Endothelial cell of umbilical vein (primary cell): ENCODE results near the gene PNCK. TPM values are rescaled to one million over a fixed set of nuclear protein-coding genes. Genes with fewer than 3 reads are reported as not detected.

ENCODE experiments used
- BruUV-seq: library from RNA; stranded (reverse); fragments of 400-500 nt; replicated peaks from 2 replicates; lab custom pipeline; 2021; lab: Mats Ljungman, UMichigan
- CTCF ChIA-PET: fragments of 300-600, 350-600 bp; sonication (Branson Sonifier 250); formaldehyde crosslinking; loops from one replicate; lab custom pipeline; 2021; ENCODE audit warnings: antibody characterized with exemption, inconsistent platforms; lab: Charles Lee
- POLR2A ChIA-PET: fragments of 300-600, 350-600 bp; sonication (Branson Sonifier 250); formaldehyde crosslinking; loops from one replicate; lab custom pipeline; 2021; ENCODE audit warnings: antibody characterized with exemption, inconsistent platforms; lab: Charles Lee
- DNase-seq: peaks from one replicate; pipeline ENCODE4 v3.0.0-alpha.2; 2011; ENCODE audit warnings: low read depth, low spot score
- FAIRE-seq: peaks from 2 replicates; lab custom pipeline; 2011; peaks lifted over from hg19 to GRCh38; lab: Jason Lieb, UNC
- H2AFZ ChIP-seq: 2 replicates; pipeline ENCODE4 v1.6.0; 2012; ENCODE audit warnings: low read depth, low read length, control low read depth, inconsistent platforms
- H3K27ac ChIP-seq: 2 replicates; pipeline ENCODE4 v1.5.1; 2011; ENCODE audit warnings: low read depth, mild to moderate bottlenecking, control low read depth, low read length, moderate library complexity; ENCODE audit not compliant: insufficient read depth
- H3K27me3 ChIP-seq, 2 experiments: 2 replicates each; pipeline versions ENCODE4 v1.6.0 to v1.6.1; 2011; ENCODE audit warnings: low read length in 2 of 2, mixed read lengths in 1 of 2; ENCODE audit not compliant: control insufficient read depth in 2 of 2, insufficient read depth in 2 of 2
- H3K36me3 ChIP-seq, 2 experiments: 2 replicates in 1 of 2; 3 replicates in 1 of 2; pipeline ENCODE4 v1.5.1; 2011; ENCODE audit warnings: low read length in 2 of 2, mild to moderate bottlenecking in 1 of 2, moderate library complexity in 1 of 2; ENCODE audit not compliant: control insufficient read depth in 2 of 2, insufficient read depth in 2 of 2; ENCODE audit errors: extremely low read depth in 1 of 2
- H3K4me1 ChIP-seq: 3 replicates; pipeline ENCODE4 v1.5.1; 2011; ENCODE audit warnings: mild to moderate bottlenecking, low read length; ENCODE audit not compliant: control insufficient read depth, insufficient read depth; ENCODE audit errors: extremely low read depth
- H3K4me2 ChIP-seq: 2 replicates; pipeline ENCODE4 v1.6.1; 2011; ENCODE audit warnings: low read length, control low read depth, mixed read lengths; ENCODE audit not compliant: insufficient read depth
- H3K4me3 ChIP-seq, 3 experiments: fragments of 200-600 bp in 1 of 3; sonication (generic), shearing (Covaris generic) in 1 of 3; replicated peaks in 1 of 3; 2 replicates each; pipeline ENCODE4 v1.5.1; 2011 to 2016; ENCODE audit warnings: control low read depth in 3 of 3, low read length in 3 of 3, mild to moderate bottlenecking in 2 of 3, inconsistent platforms in 1 of 3, low read depth in 1 of 3, moderate library complexity in 1 of 3; ENCODE audit not compliant: insufficient read depth in 1 of 3
- H3K79me2 ChIP-seq: 2 replicates; pipeline ENCODE4 v1.6.0; 2012; ENCODE audit warnings: low read length, inconsistent platforms; ENCODE audit not compliant: control insufficient read depth, insufficient read depth
- H3K9ac ChIP-seq: replicated peaks from 2 replicates; pipeline ENCODE3; 2011; ENCODE audit warnings: low read length, control low read depth; ENCODE audit not compliant: insufficient read depth; ENCODE audit errors: extremely low read depth
- H3K9me1 ChIP-seq: replicated peaks from 3 replicates; pipeline ENCODE4 v1.6.0; 2011; ENCODE audit warnings: mild to moderate bottlenecking, low read length; ENCODE audit not compliant: control insufficient read depth, insufficient read depth; ENCODE audit errors: extremely low read depth
- H3K9me3 ChIP-seq: replicated peaks from 2 replicates; pipeline ENCODE4 v1.5.1; 2012; ENCODE audit warnings: low read length, inconsistent platforms; ENCODE audit not compliant: control insufficient read depth, insufficient read depth
- H4K20me1 ChIP-seq: replicated peaks from 2 replicates; pipeline ENCODE3; 2011; ENCODE audit warnings: mild to moderate bottlenecking, low read length; ENCODE audit not compliant: control insufficient read depth, insufficient read depth; ENCODE audit errors: extremely low read depth
- CTCF ChIP-seq, 2 donors: IDR thresholded peaks; 1 replicate in 1 of 2; 2 replicates in 1 of 2; pipeline ENCODE4 v1.5.1; 2011; ENCODE audit warnings: low read length in 2 of 2, mild to moderate bottlenecking in 2 of 2, moderate library complexity in 2 of 2, control low read depth in 1 of 2, inconsistent platforms in 1 of 2, low read depth in 1 of 2; ENCODE audit not compliant: insufficient read depth in 1 of 2; ENCODE audit errors: extremely low read depth in 1 of 2
- EZH2 ChIP-seq: IDR thresholded peaks from 2 replicates; pipeline ENCODE4 v1.6.1; 2012; ENCODE audit warnings: borderline replicate concordance, low read depth, mild to moderate bottlenecking, moderate library complexity, low read length, inconsistent platforms; ENCODE audit not compliant: severe bottlenecking
- FOS ChIP-seq: IDR thresholded peaks from 2 replicates; pipeline ENCODE4 v1.6.1; 2011; ENCODE audit warnings: mild to moderate bottlenecking, low read length, moderate library complexity, borderline replicate concordance; ENCODE audit not compliant: insufficient read depth
- GATA2 ChIP-seq: IDR thresholded peaks from 2 replicates; pipeline ENCODE4 v1.7.0; 2011; ENCODE audit warnings: low read depth, mild to moderate bottlenecking, moderate library complexity, mixed read lengths, low read length; ENCODE audit not compliant: insufficient read length, insufficient read depth
- JUN ChIP-seq: IDR thresholded peaks from 2 replicates; pipeline ENCODE4 v1.6.1; 2011; ENCODE audit warnings: borderline replicate concordance, low read depth; ENCODE audit not compliant: insufficient read length, insufficient read depth
- MAX ChIP-seq: IDR thresholded peaks from 2 replicates; pipeline ENCODE4 v1.6.1; 2011; ENCODE audit not compliant: insufficient read depth, insufficient read length
- MYC ChIP-seq: IDR thresholded peaks from one replicate; pipeline ENCODE4 v1.6.1; 2011; ENCODE audit warnings: mild to moderate bottlenecking, low read depth, low read length
- POLR2A ChIP-seq: IDR thresholded peaks from 2 replicates; pipeline ENCODE4 v1.6.1; 2012; ENCODE audit warnings: low read depth, mild to moderate bottlenecking, control low read depth, low read length
- POLR2AphosphoS5 ChIP-seq: IDR thresholded peaks from 2 replicates; pipeline ENCODE4 v1.6.1; 2012; ENCODE audit warnings: low read depth, mild to moderate bottlenecking, control low read depth, low read length, moderate library complexity; ENCODE audit not compliant: insufficient read depth
- dilution Hi-C: fragments of 300-500 bp; cut with MboI; formaldehyde crosslinking; loops from one replicate; pipeline ENCODE4 v1.15.0; 2019; ENCODE audit warnings: low sequenced_read_pairs; ENCODE audit not compliant: extremely low pct_ligation_motif_present
- intact Hi-C: fragments of 100-400 bp; cut with micrococcal nuclease; formaldehyde crosslinking; loops from one replicate; pipeline ENCODE4 v1.10.0; 2022
- polyA plus RNA-seq, 4 experiments: library from polyadenylated mRNA; depleted of rRNA in 3 of 4; stranded (reverse) in 3 of 4; unstranded in 1 of 4; fragments of >200 nt; gene quantifications; 2 replicates each; pipeline versions ENCODE4 v1.2.1 to v1.2.3, GENCODE V29; 2011 to 2012; ENCODE audit warnings: missing spikeins in 1 of 4
- total RNA-seq: library from RNA; stranded (reverse); gene quantifications from 2 replicates; pipeline ENCODE4 v1.2.3, GENCODE V29; 2021

PNCK gene
- total and polyA plus RNA-seq, 2 donors (not counting 3 experiments of a cell fraction or from before 2014, with no cell fraction given), result 0.12 TPM; not detected in 1

DNA sequence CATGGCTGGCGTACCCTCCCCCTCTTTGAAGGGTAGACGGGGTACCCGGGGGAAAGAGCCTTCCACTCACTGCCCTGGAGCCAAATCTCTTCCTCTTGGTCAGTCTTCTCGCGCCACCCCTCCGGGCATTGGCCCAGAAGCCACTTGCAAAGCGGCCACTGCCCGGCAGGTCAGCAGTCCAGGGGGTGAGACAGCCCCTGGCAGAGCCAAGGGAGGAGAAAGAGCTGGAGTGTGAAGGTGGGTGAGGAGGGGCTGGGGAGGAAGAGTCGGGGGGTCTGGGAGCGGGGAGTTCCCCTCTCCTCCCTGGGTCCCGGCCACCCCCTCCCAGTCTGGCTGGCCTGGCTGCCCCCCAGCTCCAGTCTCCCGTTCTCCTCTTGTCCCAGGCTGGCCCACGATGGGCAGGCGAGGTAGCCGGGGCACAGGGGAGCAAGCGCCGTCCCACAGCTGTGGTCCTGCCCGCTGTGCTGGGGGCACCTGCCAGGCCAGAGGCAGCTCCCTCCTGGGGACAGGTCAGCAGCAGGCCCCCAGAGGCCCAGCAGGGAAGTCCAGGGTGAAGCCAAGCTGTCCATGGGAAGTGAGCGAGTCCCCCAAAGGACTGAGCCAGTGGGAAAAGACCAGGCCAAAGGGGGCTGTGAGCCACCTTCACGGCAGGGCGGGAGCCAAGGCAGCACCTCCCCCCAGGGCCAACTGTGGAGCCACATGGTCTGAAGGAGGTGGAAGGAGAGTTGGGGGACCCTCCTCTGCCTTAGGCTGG lies 48.2 kb downstream of the PNCK start:
- Histone ChIP-seq H3K79me2 (no peaks in the 10 kb centered on the region), H3K36me3 (no peaks in the 10 kb centered on the region), H3K9me3 (no peaks in the 10 kb centered on the region), H2AFZ (no peak overlapping the region), H3K9me1 (no peaks in the 10 kb centered on the region), H4K20me1 (no peaks in the 10 kb centered on the region), H3K27me3 (peaks cover 0 to 1% of the 10 kb centered on the region in 2 experiments), H3K4me1 (no peaks in the 10 kb centered on the region), H3K4me3 (no peak overlapping the region), H3K4me2 (no peak overlapping the region), H3K9ac (no peak overlapping the region), H3K27ac (no peak overlapping the region)
- BruUV-seq, result no TSS peak
- FAIRE-seq (no peak), DNase-seq (no peak)
- TF ChIP-seq FOS (no peak), POLR2AphosphoS5 (no peak), POLR2A (no peak), CTCF (IDR thresholded peaks at IDR 0.05; ENCODE audit: extremely low read depth in 1 of 2, insufficient read depth in 1 of 2, low read depth in 1 of 2, low read length in 2 of 2) (no peak), MYC (no peak), JUN (no peak), EZH2 (no peak), GATA2 (no peak), MAX (no peak)
- ChIA-PET POLR2A (no interaction called here), CTCF (interaction anchor here (1.2 kb wide), 1 partner anchor 45 kb away, joined by 3 read pairs; no protein-coding TSS in a partner anchor)
- intact Hi-C loops, result no loop called here
- dilution Hi-C loops, result no loop called here
